A673 (cell line): Measurements from ENCODE around the gene SLC36A3. TPM values are rescaled to one million over a fixed set of nuclear protein-coding genes. Genes with fewer than 3 reads are reported as not detected.
"Not testable (repeated sequence)": the region's sequence is repeated elsewhere in the genome, so short reads cannot be mapped to it uniquely, and the experiment has no call there.

Source experiments
- BruUV-seq: library from RNA; stranded (reverse); fragments of 400-500 nt; replicated peaks from 2 replicates; lab custom pipeline; 2021; lab: Mats Ljungman, UMichigan
- CTCF ChIA-PET: fragments of 300-600 bp; sonication (Branson Sonifier 250); formaldehyde crosslinking; loops from one replicate; lab custom pipeline; 2022; ENCODE audit warnings: antibody characterized with exemption; lab: Charles Lee
- POLR2A ChIA-PET: fragments of 300-600 bp; sonication (Branson Sonifier 250); formaldehyde crosslinking; loops from one replicate; lab custom pipeline; 2022; ENCODE audit warnings: antibody characterized with exemption; ENCODE audit not compliant: low non-redundant PET; lab: Charles Lee
- DNase-seq: peaks from one replicate; pipeline ENCODE4 v3.0.0-alpha.2; 2015; ENCODE audit warnings: low spot score
- H3K27ac ChIP-seq: fragments of 200-600 bp; sonication (generic); 2 replicates; pipeline ENCODE4 v1.5.1; 2016; ENCODE audit warnings: mixed run types, low read depth, mild to moderate bottlenecking, mixed read lengths, antibody characterized with exemption, low read length; ENCODE audit not compliant: poor library complexity, severe bottlenecking
- H3K27me3 ChIP-seq: fragments of 200-600 bp; sonication (generic); replicated peaks from 2 replicates; pipeline ENCODE4 v1.6.1; 2017; ENCODE audit warnings: mixed run types, low read depth, mild to moderate bottlenecking, mixed read lengths, antibody characterized with exemption, low read length; ENCODE audit not compliant: insufficient read depth, poor library complexity
- H3K36me3 ChIP-seq: fragments of 200-600 bp; sonication (generic); 2 replicates; pipeline ENCODE4 v1.6.1; 2016; ENCODE audit warnings: mixed run types, mild to moderate bottlenecking, mixed read lengths, antibody characterized with exemption, low read length; ENCODE audit not compliant: insufficient read depth, poor library complexity, severe bottlenecking
- H3K4me1 ChIP-seq: fragments of 200-600 bp; sonication (generic); 2 replicates; pipeline ENCODE4 v1.6.1; 2017; ENCODE audit warnings: mixed run types, mild to moderate bottlenecking, mixed read lengths, antibody characterized with exemption, low read length; ENCODE audit not compliant: insufficient read depth, poor library complexity, severe bottlenecking
- H3K4me3 ChIP-seq: fragments of 200-600 bp; sonication (generic); 2 replicates; pipeline ENCODE4 v1.5.1; 2016; ENCODE audit warnings: low read depth, mixed run types, mild to moderate bottlenecking, mixed read lengths, low read length; ENCODE audit not compliant: poor library complexity, severe bottlenecking
- H3K9me3 ChIP-seq: fragments of 200-600 bp; sonication (generic); 2 replicates; pipeline ENCODE4 v1.6.1; 2016; ENCODE audit warnings: mixed run types, low read depth, mild to moderate bottlenecking, mixed read lengths, antibody characterized with exemption, low read length; ENCODE audit not compliant: poor library complexity, severe bottlenecking
- CTCF ChIP-seq: fragments of 300-800, 200-600 bp; sonication (generic); conservative IDR thresholded peaks from 2 replicates; pipeline ENCODE4 v1.5.1; 2017; ENCODE audit warnings: low read depth, mild to moderate bottlenecking, antibody characterized with exemption, low read length, moderate library complexity, mixed read lengths
- EZH2 ChIP-seq: fragments of 200-600 bp; sonication (generic); IDR thresholded peaks from 2 replicates; pipeline ENCODE4 v1.6.1; 2017; ENCODE audit warnings: borderline replicate concordance, low read depth, mild to moderate bottlenecking, mixed read lengths, antibody characterized with exemption, low read length; ENCODE audit not compliant: poor library complexity, severe bottlenecking
- intact Hi-C: fragments of 100-400 bp; cut with micrococcal nuclease; formaldehyde crosslinking; loops from one replicate; pipeline ENCODE4 v1.10.0; 2022; ENCODE audit not compliant: unreplicated experiment
- total RNA-seq: library from RNA; stranded (reverse); gene quantifications from 2 replicates; pipeline ENCODE4 v1.2.3, GENCODE V29; 2021

The SLC36A3 gene
- total RNA-seq, 1 experiment from 2014 or later: not detected

GRCh38 chr5:151236888-151237287, 66.7 kb downstream of the SLC36A3 start:
- Histone ChIP-seq H3K4me1 (no peaks in the 10 kb centered on the region), H3K4me3 (no peak overlapping the region), H3K9me3 (no peaks in the 10 kb centered on the region), H3K36me3 (no peaks in the 10 kb centered on the region), H3K27ac (no peak overlapping the region), H3K27me3 (no peaks in the 10 kb centered on the region)
- DNase-seq: no peak
- intact Hi-C loops: no loop called here
- POLR2A ChIA-PET: no interaction called here
- no peak for TF ChIP-seq EZH2
- TF ChIP-seq CTCF: no peak
- BruUV-seq: no TSS peak
- CTCF ChIA-PET: no interaction called here

DNA sequence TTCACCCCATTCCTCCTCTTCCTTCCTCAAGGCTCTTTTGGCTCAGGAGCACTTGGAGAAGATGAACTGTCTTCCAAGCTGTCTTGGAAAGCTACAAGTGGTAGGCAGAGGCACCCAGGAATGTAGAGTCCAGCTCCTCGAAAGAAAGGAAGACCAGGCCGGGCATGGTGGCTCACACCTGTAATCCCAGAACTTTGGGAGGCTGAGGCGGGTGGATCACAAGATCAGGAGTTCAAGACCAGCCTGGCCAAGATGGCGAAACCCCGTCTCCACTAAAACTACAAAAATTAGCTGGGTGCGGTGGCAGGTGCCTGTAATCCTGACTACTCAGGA, 68.4 kb downstream of the SLC36A3 start:
- CTCF ChIA-PET, POLR2A ChIA-PET, BruUV-seq, H3K36me3 ChIP-seq, H3K9me3 ChIP-seq, intact Hi-C loops, DNase-seq, H3K27me3 ChIP-seq, H3K4me3 ChIP-seq, H3K27ac ChIP-seq, H3K4me1 ChIP-seq: not testable (repeated sequence)

DNA sequence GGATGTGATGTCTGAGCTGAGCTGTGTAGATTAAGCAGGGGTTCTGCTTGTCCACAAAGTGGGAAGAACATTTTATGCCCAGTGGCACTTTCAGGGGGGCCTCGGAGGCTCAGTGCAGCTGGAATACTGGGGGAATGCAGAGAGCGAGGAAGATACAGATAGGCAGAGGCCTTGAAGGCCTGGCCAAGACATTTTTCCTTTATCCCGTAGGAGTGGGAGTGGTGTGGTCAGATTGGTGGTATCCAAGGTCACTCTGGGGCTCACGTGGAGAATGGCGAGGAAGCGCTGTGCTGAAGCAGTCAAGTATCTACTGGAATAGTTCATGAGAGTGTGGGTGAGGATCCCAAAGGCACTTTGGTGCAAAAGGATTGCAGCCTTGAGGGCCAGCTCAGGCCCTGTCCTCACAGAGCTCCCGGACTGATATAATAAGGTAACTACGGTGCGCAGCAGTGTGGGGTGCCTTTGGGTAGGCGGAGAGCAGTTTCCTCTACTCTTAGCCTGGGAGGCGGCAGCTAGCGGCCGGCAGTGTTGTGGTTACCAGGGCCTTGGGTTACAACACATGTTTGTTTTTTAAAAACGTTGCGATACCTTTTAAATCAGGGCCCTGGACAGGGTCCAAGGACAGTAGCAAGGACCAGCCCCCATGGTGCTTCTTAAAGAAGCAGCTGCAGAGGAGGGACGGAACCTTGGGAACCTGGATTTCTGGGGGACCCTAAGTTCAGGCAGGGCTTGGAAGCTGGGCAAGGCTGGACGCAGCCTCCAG, 68.9 kb downstream of the SLC36A3 start:
- BruUV-seq: no TSS peak
- no peak overlapping the region for H3K4me3 ChIP-seq
- POLR2A ChIA-PET: no interaction called here
- DNase-seq: no peak
- intact Hi-C loops: no loop called here
- no peaks in the 10 kb centered on the region for H3K4me1 ChIP-seq
- no peaks in the 10 kb centered on the region for H3K9me3 ChIP-seq
- no peaks in the 10 kb centered on the region for H3K27me3 ChIP-seq
- CTCF ChIA-PET: no interaction called here
- H3K36me3 ChIP-seq: no peaks in the 10 kb centered on the region
- H3K27ac ChIP-seq: no peak overlapping the region
- no peak for TF ChIP-seq CTCF
- no peak for TF ChIP-seq EZH2

GRCh38 chr5:151233616-151234085, 69.9 kb downstream of the SLC36A3 start:
- DNase-seq: no peak
- Histone ChIP-seq H3K4me3 (no peak overlapping the region), H3K4me1 (no peaks in the 10 kb centered on the region), H3K27ac (no peak overlapping the region), H3K36me3 (no peaks in the 10 kb centered on the region), H3K9me3 (no peaks in the 10 kb centered on the region), H3K27me3 (no peaks in the 10 kb centered on the region)
- TF ChIP-seq EZH2: no peak
- TF ChIP-seq CTCF: no peak
- no TSS peak for BruUV-seq
- intact Hi-C loops: no loop called here
- CTCF ChIA-PET: no interaction called here
- POLR2A ChIA-PET: no interaction called here
